GM19035 (cell line): ENCODE results near the gene PTPRO.

Experiments used
- ATAC-seq: cut with Tn5 transposase; IDR thresholded peaks from one replicate; pipeline ENCODE4 v1.9.1; 2021; ENCODE audit not compliant: unreplicated experiment

PTPRO gene

GRCh38 chr12:15322164-15323061 is at the start of gene PTPRO:
Gene PTPRO (plus strand): TSS chr12:15322508.
- ATAC-seq = no peak

DNA sequence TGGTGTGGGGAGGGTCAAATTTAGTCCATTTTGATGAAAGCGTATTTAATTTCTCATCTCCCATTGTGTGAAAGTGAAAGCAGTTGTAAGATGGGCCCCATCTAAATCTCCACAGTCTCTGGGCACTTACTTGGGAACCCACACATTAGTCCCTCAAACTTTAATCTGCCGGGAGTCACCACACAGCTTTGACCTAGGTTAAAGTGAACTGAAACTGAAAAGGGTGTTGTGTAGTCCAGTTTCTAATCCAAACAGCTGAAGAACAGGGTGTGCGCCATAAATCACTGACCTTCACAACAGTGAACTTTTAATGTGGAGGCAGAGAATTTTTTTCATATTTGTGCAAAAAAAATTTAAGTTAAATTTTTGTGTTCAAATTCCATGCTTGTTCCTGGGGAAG is 48.4 kb upstream of the PTPRO start:
- no peak for ATAC-seq

DNA sequence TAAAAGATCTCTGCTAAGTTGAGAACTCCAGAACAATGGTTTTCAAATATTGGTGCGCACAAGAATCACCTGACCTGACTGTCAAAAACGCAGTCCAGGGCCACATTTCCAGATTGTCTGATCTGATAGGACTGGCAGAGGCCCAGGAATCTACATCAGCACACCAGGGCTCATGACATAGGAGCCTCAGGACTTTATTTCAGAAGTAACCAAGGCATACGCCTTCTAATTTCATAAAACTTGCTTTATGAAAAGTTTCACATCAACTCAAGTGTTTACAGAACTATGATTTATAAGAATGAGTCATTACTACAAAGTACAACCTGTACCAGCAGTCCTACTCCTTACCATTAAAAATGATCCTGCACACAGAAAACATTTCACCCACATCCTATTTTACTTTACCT is 47.7 kb upstream of the PTPRO start:
- ATAC-seq = no peak

DNA sequence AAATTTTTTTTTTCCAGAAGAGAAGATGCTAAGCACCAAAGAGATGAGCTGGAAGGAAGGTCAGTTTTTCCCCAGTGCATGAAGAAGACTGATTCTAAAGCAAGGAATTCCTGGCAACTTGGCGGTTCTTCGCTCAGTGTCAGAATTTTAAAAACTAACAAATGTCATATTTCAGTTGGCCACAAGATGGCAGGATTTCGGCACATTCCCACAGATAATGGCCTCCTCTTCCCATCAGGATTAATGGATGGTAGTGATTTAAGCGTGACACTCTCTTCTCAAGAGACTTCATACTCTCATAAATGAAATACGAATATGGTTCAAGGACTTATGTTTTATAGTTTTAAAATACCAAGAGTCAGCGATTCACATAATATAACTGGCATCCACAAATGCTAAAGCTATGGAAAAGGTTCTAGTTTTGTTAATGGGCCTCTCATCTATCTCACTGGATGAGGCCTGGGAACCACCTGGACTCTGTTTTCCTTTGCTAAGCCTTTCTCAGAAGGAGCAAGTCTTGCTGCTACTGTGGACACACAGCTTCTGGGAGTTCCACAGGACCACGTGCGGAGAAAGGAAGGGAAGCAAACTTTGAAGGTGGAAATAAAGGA is 46.1 kb upstream of the PTPRO start:
- no peak for ATAC-seq

DNA sequence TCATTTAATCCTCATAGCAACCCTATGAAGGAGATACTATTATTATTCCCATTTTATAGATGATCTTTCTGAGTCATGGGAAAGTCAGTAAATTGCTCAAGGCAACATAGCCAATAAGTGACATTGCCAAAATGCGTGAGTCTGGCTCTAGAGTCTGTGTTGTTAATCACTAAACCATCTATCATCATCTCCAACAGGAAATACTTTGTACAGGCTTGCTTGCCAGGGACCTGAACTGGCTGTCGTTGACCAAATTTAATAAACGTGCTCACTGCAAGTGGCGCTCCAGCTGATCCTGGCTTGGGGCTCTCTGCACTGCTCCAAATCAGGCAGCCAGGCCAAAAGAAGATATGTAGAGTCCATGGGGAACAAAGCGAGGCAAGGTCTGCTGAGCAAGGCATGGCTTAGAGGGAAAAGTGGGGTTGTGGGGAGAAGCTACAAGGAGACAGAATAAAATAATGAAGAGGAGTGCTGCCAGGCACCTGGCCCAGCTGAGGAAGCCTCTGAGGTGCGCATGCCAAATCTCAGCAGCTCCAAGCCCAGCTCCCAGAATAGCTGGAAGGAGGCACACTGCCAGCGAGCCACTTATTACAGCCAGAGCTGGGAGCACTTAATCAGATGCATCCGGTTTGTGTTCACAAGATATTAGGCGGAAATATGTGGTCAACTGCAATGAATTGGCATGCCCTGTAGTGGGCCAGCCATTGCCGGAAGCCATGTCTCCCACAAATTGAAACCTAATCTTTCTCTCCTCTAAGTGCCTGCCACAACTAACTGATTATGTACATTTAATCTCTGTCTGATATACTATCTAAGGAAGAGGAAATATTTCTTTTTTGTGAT is 43.3 kb upstream of the PTPRO start:
- ATAC-seq = peak; percentile 66

GRCh38 chr12:15280930-15281329 is 41.4 kb upstream of the PTPRO start:
- no peak for ATAC-seq

- no peak for ATAC-seq
These were observed 33.1 kb upstream of the PTPRO start for GRCh38 chr12:15289192-15289591.

- ATAC-seq = no peak
These were observed 28.6 kb upstream of the PTPRO start for GRCh38 chr12:15293731-15294130.

DNA sequence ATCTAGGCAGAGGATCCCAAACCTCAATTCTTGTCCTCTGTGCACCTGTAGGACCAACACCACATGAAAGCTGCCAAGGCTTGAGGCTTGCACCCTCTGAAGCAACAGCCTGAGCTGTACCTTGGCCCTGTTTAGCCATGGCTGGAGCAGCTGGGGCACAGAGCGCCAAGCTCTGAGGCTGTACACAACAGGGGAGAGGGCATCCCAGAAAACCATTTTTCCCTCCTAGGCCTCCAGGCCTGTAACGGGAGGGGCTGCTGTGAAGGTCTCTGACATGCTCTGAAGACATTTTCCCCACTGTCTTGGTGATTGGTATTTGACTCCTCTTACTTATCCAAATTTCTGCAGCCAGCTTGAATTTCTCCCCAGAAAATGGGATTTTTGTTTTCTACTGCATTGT is 22.4 kb upstream of the PTPRO start:
- ATAC-seq = no peak

- ATAC-seq = no peak
These were observed 18.0 kb upstream of the PTPRO start for GRCh38 chr12:15304296-15304695.

- no peak for ATAC-seq
These were observed 15.7 kb upstream of the PTPRO start for GRCh38 chr12:15306605-15307004.

DNA sequence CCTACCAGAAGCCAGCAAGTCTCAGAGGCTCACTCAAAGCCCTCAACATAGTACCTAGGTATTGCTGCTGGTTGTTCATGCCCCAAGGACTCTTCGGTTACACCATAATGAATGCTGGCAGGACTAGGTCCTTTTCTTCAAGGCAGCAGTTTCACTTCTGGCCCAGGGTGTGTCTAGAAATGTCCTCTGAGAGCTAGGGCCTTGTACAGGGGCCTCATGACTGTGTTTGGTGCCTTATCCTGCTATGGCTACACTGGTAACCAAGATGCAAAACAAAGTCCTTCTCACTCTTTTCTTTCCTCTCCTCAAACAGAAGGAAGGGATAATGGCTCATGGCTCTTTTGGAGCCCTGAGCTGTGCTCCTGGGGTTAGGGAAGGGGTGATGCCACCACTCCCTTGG is 15.2 kb upstream of the PTPRO start:
- ATAC-seq = no peak

GRCh38 chr12:15318841-15319240 is 3.5 kb upstream of the PTPRO start:
- ATAC-seq = no peak

DNA sequence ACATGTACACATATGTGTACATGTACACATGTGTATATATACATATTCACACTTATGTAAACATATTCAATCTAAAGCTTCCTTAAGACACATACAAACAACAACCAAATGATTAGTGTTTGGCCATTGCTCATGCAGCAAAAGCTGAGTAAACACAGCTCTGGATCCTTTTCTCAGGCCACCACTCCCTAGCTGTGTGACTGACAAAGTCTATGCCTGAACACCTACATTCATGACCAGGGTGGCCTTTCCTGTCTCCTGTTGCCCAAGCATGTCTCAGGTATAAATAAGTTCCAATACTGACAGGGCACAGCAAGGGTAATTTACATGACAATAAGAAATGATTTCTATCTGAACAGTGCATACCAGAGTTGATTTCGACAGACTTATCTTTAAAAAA is 1.4 kb upstream of the PTPRO start:
- ATAC-seq = no peak

- ATAC-seq = no peak
These were observed 1.2 kb downstream of the PTPRO start for GRCh38 chr12:15323480-15323879.

- ATAC-seq = no peak
These were observed 7.6 kb downstream of the PTPRO start for GRCh38 chr12:15329891-15330290.

DNA sequence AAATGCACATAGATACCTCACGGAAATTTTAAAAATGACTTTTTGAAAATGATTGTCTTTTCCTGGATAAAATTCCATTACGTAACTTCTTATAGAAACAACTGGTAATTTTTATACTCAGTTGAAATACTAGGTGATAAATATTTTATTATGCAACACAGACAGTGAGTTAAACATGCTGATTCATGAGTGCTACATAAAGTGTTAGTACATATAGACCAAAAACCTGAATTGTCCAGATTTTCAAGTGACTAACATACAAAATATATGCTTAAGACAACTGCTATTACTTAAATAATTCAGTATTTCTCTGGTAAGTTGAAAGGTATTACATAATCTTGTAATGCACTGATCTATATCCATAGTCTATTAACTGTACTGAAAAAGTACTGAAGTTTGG is 11.9 kb downstream of the PTPRO start:
- ATAC-seq = no peak

DNA sequence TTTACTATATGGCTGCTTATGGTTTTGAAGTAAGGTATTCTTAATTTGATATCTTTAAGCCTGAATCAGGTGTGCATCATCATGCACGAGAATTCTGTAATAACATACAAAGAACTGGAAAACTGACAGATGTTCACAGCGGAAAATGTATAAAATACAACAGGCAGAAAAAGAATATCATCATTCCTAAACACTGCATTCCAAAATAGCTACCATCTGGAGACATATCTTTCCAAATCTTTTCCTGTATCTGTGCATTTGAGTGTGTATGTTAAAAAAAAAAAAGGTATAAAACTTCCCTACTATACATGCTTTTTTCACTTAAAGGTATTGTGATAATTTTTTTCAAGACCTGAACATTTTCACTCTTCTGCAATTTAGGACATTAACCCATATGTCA is 13.7 kb downstream of the PTPRO start:
- no peak for ATAC-seq

DNA sequence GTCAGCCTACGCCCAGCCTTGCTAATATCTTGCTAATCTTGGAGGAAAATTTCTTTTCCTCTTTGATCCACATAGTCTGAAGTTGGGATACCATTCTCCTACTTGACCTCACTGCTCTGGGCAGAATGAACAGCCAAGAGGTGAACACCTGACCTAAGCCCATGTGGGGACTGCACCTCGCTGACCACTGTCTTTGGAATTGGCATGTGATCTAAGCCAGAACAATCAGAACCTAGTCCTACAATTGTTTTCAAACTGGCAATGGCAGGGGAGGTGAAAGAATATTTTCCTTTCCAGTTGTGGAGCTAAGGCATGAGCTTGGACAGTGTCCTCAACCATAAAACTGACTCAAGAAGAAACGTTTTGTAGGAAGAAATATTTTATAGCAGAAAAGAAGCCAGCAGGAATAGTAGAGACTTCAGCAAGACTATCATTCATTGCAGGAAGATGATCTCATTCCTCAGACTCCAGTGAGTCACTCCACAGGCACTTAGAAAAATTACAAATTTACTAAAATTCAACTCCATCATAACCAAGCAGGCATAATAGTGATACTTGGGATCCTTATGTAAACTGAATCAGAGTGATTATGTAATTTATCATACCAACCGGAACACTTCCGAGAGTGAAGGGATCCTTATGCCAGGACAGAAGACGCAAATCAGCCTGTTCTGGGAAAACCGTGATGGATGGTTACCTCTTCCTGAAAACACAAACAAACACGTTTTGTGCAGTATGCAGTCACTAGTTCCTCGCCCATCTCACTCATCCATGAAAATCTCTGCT is 14.7 kb downstream of the PTPRO start:
- no peak for ATAC-seq

DNA sequence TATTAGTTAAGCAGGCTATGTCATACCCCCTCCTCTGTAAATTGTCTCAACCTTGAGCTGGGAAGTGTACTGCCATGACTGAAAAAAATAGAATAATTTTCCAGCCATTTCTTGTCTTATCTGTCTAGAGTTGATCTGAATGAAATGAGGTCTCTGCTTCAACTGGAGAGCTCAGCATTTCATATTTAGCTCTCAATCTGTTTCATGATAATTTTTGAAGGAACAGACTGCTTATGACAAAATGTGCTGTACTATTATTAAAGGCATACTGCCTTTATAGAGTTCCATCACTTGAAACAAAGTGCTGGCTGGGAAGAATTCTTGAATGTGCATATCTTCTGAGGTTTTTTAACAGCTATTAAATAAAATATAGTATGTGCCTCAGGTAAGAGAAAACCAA is 19.1 kb downstream of the PTPRO start:
- no peak for ATAC-seq

GRCh38 chr12:15344561-15344960 is 22.3 kb downstream of the PTPRO start:
- ATAC-seq = no peak
